Keratinocyte (primary cell): ENCODE results near the gene DCAF7.

Source experiments
- EZH2 ChIP-seq: IDR thresholded peaks from one replicate; pipeline ENCODE4 v1.6.1; 2012; ENCODE audit warnings: inconsistent platforms, mild to moderate bottlenecking, low read length, moderate library complexity
- TF ChIP-seq, protein P1 (sequence below), 3 experiments: IDR thresholded peaks in 1 of 3; conservative IDR thresholded peaks in 1 of 3; optimal IDR thresholded peaks in 1 of 3; 2 replicates in 2 of 3; 3 replicates in 1 of 3; pipeline versions ENCODE3 to v1.5.1; 2011; ENCODE audit warnings: low read length in 3 of 3, mild to moderate bottlenecking in 3 of 3, moderate library complexity in 2 of 3, control low read depth in 1 of 3, inconsistent platforms in 1 of 3; ENCODE audit not compliant: insufficient read depth in 2 of 3; ENCODE audit errors: extremely low read depth in 1 of 3

DNA sequence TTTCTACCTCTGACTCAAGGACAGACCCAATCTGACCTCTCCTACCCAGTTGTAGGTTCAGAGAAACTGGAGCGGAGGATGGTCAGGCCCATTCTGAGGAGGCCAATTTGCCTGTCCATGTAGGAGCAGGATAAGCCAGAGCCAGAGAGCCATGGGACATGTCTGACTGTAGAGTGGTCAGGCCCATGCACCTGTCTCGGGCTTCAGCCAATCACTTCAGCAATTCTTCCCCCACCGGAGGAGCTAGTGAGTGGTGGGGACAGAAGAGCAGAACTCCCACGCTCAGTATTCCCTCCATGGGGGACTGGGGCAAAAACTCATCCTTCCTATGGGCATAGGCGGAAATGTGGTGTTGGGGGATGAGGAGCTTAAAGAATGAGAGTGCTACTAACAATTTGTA, 14.3 kb downstream of the DCAF7 start:
- TF ChIP-seq, protein P1, sequence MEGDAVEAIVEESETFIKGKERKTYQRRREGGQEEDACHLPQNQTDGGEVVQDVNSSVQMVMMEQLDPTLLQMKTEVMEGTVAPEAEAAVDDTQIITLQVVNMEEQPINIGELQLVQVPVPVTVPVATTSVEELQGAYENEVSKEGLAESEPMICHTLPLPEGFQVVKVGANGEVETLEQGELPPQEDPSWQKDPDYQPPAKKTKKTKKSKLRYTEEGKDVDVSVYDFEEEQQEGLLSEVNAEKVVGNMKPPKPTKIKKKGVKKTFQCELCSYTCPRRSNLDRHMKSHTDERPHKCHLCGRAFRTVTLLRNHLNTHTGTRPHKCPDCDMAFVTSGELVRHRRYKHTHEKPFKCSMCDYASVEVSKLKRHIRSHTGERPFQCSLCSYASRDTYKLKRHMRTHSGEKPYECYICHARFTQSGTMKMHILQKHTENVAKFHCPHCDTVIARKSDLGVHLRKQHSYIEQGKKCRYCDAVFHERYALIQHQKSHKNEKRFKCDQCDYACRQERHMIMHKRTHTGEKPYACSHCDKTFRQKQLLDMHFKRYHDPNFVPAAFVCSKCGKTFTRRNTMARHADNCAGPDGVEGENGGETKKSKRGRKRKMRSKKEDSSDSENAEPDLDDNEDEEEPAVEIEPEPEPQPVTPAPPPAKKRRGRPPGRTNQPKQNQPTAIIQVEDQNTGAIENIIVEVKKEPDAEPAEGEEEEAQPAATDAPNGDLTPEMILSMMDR (optimal IDR thresholded peaks at IDR 0.05 in 1 of 3, IDR thresholded peaks at IDR 0.05 in 1 of 3, conservative IDR thresholded peaks at IDR 0.05 in 1 of 3; ENCODE audit: extremely low read depth in 1 of 3, insufficient read depth in 2 of 3, low read length in 3 of 3): no peak
- no peak for TF ChIP-seq EZH2
